GM12874 (cell line): ENCODE measurements around the gene PDE11A.

Source experiments
- TF ChIP-seq, protein P1 (sequence below): IDR thresholded peaks from 2 replicates; pipeline ENCODE4 v1.5.1; 2011; ENCODE audit warnings: low read depth, mild to moderate bottlenecking, control low read depth, low read length, moderate library complexity; ENCODE audit not compliant: insufficient read depth

The PDE11A gene

DNA sequence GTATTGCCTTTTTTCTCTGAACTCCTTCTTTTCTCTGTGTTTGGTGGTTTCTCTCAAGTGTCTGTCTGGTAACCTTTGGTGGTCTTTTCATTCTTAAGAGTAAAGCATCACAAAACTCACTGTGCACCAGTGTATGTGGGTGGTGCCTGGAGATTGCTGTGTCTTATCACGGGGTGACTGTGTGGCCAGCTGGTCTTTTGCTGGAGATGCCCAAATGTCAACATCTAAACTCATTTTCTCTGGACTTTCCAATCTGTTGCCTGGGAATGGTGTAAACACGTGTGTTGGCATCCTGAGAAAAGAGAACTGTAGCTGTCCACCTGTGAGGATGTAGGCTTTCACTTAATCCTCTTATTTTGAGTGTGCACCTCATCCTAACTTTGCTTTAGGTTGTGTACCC, 356.8 kb downstream of the PDE11A start:
- TF ChIP-seq, protein P1, sequence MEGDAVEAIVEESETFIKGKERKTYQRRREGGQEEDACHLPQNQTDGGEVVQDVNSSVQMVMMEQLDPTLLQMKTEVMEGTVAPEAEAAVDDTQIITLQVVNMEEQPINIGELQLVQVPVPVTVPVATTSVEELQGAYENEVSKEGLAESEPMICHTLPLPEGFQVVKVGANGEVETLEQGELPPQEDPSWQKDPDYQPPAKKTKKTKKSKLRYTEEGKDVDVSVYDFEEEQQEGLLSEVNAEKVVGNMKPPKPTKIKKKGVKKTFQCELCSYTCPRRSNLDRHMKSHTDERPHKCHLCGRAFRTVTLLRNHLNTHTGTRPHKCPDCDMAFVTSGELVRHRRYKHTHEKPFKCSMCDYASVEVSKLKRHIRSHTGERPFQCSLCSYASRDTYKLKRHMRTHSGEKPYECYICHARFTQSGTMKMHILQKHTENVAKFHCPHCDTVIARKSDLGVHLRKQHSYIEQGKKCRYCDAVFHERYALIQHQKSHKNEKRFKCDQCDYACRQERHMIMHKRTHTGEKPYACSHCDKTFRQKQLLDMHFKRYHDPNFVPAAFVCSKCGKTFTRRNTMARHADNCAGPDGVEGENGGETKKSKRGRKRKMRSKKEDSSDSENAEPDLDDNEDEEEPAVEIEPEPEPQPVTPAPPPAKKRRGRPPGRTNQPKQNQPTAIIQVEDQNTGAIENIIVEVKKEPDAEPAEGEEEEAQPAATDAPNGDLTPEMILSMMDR = no peak

DNA sequence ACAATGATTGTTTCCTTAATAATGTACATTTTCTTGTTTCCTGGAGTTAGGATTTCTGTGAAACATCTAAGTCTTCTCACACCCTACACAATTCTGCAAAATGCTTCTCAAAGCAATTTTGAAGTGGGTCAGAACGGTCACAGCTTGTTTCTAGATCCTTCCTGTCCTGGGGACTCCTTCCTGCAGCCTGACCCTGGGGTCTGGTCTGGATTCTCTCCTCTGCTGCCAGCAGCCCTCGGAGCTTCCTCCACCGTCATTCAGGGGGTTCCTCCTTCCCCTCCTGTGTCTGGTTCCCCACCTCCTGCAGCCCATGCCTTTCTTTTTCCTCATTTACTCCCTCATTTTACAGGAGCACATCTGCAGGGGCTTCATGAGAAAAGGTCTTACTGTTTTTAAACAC, 357.9 kb downstream of the PDE11A start:
- TF ChIP-seq, protein P1 = no peak

DNA sequence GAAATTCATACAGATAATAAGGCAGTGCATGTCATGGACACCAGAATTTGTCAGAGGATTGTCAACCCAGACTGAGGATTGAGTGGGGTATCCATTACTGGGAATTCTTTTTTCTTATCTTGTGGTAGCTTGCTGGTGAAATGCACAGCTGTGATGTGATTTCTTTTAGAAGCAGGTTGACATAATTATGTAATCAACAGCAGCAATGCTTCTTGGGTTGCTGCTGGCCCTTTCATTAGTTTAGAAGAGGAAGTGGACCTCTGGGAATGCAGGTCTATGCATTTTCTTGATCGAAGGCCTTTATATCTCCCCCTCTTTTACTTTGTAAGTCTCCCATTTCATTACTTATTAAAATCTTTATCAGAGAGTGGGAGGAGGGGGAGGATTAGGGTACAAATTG, 360.1 kb downstream of the PDE11A start:
- TF ChIP-seq, protein P1 = no peak

DNA sequence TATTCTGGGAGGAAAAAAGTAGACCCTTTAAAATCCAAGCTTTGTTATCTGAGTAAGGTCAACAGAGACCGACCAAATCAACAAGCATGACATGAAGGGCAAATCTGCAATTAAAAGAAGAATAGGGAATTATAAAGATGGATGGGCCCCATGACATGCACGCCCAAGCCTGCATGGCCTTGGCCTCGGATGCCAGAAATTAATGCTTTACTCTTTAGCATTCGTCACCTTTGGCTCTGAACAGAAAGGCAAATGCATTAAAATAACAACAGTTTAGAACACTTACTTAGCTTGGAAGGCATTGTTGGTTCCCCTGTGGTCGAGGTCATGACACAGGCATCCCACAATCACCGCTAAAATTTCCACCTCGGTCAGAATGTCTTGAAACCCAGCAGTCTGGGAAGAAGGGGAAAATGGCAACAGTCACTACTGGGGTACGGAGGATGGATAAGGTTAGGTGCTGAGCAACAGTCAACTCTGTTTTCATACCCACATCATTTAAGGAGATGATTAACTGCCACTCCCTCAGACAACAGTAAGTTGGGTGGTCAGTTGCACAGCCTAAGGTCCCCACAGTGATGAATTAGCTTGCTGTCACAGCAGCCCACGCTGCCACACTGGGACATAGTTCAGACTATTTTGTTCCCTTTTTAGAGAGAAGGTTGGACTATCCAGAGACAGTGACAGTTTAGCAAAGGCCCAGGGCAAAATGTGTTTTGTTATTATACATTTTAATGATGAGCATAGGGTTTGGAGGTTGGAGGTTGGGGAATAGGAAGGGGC, 360.9 kb downstream of the PDE11A start:
- TF ChIP-seq, protein P1 = no peak

DNA sequence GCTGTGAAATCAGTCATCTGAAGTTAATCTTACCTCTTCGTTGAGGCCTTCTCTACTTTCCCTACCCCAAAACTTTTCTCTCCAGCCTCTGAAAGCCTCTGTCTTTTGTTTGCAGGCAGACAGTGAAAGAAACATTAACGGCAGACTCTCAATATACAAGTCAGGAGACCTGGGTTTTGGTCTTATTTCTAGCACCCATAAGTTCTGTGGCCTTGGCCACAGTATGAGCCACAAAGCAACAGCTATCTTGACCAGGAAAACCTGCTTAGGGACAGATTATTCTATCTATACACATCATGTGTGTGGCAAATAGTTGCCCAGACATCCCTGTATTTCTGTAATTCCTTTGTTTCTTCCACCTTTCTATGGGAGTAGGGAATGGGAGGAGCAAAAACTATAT, 361.7 kb downstream of the PDE11A start:
- TF ChIP-seq, protein P1 = no peak

DNA sequence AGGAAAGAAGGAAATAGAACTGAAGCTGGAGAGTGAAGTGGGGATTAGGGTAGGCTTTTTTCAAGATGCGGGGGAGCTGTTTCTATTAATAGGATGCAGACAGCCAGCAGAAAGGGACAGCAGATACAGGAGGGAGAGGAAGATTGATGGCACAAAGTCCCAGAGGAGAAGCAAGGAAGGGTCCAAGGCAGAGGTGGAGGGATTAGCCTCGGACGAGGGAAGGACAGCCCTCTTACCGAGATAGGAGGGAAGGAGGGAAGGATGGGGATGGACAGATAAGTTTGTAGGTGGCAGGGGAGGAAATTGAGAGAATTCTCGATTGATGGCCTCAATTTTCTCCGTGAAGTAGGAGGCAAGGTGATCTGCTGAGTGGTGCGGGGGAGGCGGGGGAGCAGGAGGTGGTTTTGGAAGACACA, 362.6 kb downstream of the PDE11A start:
- TF ChIP-seq, protein P1 = no peak

DNA sequence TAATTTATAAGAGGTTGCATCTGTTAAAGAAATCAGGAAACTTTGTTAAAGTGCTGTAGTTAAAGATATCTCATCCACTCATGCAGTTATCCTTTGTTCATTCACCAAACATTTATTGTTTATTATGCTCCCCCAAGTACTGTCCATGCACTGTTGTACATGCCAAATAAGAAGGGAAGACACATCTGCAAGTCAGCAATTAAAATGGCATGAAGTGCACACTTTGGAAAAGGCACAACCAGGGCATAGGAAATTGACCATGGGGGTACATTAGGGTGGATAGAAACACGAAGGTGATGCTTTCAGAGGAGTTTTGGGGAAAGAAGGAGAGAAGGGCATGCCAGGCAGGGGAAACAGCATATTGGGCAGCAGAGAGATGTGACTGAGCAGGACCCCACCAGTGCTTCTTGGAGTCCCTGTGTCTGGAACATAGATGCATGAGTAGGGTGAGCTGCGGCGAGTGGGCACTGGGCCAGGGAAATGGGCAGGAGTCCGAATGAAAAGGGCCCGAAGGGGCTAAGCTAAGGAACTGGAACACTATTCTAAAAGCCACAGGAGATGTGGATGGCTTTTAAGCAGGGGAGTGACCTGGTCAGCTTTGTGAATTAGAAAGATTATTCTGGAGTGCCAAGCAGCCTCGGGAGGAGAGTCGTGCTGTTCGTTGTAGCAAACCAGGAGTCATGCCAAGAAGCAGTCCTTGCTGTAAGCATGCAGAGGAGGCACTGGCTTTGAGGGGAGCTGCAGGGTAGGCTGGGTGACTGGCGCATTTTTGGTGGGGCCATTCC, 363.7 kb downstream of the PDE11A start:
- TF ChIP-seq, protein P1 = no peak
